ENCODE results near the gene MED25. TPM values are rescaled to one million over a fixed set of nuclear protein-coding genes. Genes with fewer than 3 reads are reported as not detected.
"Not testable (repeated sequence)": the region's sequence is repeated elsewhere in the genome, so short reads cannot be mapped to it uniquely, and the experiment has no call there.

The MED25 gene
- total RNA-seq, 4 donors from 2014 or later: 26.2 to 54.0 (median 29.4) TPM

DNA sequence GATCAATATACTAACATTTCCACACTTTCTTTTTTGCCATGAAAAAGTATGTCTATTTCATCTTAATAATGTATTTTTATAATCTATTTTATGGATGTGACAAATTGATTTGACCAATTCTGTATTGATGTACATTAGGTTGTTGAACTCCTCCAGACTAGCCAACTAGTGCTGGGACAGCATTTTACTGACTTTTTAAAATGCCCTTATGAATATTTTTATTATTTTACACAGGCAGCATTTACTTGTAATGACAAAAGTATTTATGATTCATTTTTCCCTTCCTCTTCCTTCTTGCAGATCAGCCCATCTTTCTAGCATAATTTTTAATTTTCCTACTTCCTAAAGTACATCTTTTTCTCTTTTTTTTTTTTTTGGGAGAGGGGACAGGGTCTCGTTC, 4.1 kb upstream of the MED25 start:
- DNase-seq (ENCODE audit: low spot score in 2 of 2): no peak
- Histone ChIP-seq H3K9me3 (no peaks in the 10 kb centered on the region), H3K4me1 (peaks cover 0 to 46% (median 14%) of the 10 kb centered on the region in 4 donors), H3K36me3 (no peaks in the 10 kb centered on the region), H3K27me3 (no peaks in the 10 kb centered on the region), H3K4me3 (peak overlapping the region in 2 of 4 donors; percentile 76 to 85), H3K27ac (peak overlapping the region; percentile 81 to 98 (median 94))
- 63 to 72% methylated on average over 1 of the region's 1 CpG for WGBS, 2 donors
- no peak for TF ChIP-seq POLR2A (IDR thresholded peaks at IDR 0.05)
- TF ChIP-seq, protein P1, sequence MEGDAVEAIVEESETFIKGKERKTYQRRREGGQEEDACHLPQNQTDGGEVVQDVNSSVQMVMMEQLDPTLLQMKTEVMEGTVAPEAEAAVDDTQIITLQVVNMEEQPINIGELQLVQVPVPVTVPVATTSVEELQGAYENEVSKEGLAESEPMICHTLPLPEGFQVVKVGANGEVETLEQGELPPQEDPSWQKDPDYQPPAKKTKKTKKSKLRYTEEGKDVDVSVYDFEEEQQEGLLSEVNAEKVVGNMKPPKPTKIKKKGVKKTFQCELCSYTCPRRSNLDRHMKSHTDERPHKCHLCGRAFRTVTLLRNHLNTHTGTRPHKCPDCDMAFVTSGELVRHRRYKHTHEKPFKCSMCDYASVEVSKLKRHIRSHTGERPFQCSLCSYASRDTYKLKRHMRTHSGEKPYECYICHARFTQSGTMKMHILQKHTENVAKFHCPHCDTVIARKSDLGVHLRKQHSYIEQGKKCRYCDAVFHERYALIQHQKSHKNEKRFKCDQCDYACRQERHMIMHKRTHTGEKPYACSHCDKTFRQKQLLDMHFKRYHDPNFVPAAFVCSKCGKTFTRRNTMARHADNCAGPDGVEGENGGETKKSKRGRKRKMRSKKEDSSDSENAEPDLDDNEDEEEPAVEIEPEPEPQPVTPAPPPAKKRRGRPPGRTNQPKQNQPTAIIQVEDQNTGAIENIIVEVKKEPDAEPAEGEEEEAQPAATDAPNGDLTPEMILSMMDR (IDR thresholded peaks at IDR 0.05): no peak
- no peak for TF ChIP-seq EP300 (IDR thresholded peaks at IDR 0.05)

DNA sequence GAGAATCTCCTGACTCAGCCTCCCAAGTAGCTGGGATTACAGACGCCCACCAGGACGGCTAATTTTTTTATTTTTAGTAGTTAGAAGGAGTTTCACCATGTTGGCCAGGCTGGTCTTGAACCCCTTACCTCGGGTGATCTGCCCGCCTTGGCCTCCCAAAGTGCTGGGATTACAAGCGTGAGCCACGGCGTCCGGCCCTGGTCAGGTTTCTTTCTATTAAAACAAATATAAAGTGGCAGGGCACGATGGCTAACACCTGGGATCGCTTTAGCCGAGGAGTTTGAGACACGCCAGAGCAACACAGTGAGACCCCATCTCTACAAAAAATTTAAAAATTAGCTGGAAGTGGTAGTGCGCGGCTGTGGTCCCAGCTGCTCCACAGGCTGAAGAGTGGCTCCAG, 1.5 kb upstream of the MED25 start:
- TF ChIP-seq, protein P1 (IDR thresholded peaks at IDR 0.05): no peak
- TF ChIP-seq EP300 (IDR thresholded peaks at IDR 0.05) (no peak), POLR2A (IDR thresholded peaks at IDR 0.05) (no peak)
- DNase-seq (ENCODE audit: low spot score in 2 of 2): no peak
- 75 to 80% methylated on average over 14 of the region's 14 CpGs for WGBS, 2 donors
- Histone ChIP-seq H3K4me1 (peaks cover 0 to 42% (median 13%) of the 10 kb centered on the region in 4 donors), H3K27ac (peak overlapping the region; percentile 93 to 100 (median 96)), H3K9me3 (no peaks in the 10 kb centered on the region), H3K27me3 (no peaks in the 10 kb centered on the region), H3K36me3 (peaks cover 0 to 9% (median 0%) of the 10 kb centered on the region in 3 donors), H3K4me3 (peak overlapping the region in 2 of 4 donors; percentile 74 to 96)

DNA sequence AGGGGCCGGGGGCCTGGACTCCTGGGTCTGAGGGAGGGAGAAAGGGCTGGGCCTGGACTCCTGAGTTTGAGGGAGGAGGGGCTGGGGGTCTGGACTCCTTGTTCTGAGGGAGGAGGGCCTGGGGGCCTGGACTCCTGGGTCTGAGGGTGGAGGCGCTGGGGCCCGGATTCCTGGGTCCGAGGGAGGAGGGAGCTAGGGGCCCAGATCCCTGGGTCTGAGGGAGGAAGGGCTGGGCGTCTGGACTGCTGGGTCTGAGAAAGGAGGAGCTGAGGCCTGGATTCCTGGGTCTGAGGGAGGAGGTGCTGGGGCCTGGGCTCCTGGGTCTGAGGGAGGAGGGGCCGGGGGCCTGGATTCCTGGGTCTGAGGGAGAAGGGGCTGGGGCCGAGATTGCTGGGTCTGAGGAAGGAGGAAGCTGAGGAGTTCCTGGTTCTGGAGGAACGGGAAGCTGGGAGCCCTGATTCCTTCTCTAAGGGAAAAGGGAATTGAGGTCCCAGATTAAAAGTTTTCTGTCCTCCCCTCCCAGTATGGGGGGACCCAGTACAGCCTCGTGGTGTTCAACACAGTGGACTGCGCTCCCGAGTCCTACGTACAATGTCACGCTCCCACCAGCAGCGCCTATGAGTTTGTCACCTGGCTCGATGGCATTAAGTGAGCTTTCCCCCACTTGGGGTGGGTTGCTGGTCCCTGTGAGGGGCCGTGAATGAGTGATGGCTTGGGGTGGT, 721 bp downstream of the MED25 start:
- no peak for DNase-seq (ENCODE audit: low spot score in 2 of 2)
- TF ChIP-seq, protein P1 (IDR thresholded peaks at IDR 0.05): no peak
- TF ChIP-seq EP300 (IDR thresholded peaks at IDR 0.05): no peak
- no peak for TF ChIP-seq POLR2A (IDR thresholded peaks at IDR 0.05)
- peak overlapping the region; percentile 64 to 96 (median 77) for H3K4me3 ChIP-seq
- no peaks in the 10 kb centered on the region for H3K27me3 ChIP-seq
- H3K9me3 ChIP-seq: no peaks in the 10 kb centered on the region
- H3K27ac ChIP-seq: peak overlapping the region; percentile 93 to 100 (median 96)
- H3K4me1 ChIP-seq: peaks cover 0 to 29% (median 10%) of the 10 kb centered on the region in 4 donors
- WGBS, 2 donors: 24 to 32% methylated on average over 15 of the region's 16 CpGs
- H3K36me3 ChIP-seq: peaks cover 0 to 29% (median 0%) of the 10 kb centered on the region in 3 donors

DNA sequence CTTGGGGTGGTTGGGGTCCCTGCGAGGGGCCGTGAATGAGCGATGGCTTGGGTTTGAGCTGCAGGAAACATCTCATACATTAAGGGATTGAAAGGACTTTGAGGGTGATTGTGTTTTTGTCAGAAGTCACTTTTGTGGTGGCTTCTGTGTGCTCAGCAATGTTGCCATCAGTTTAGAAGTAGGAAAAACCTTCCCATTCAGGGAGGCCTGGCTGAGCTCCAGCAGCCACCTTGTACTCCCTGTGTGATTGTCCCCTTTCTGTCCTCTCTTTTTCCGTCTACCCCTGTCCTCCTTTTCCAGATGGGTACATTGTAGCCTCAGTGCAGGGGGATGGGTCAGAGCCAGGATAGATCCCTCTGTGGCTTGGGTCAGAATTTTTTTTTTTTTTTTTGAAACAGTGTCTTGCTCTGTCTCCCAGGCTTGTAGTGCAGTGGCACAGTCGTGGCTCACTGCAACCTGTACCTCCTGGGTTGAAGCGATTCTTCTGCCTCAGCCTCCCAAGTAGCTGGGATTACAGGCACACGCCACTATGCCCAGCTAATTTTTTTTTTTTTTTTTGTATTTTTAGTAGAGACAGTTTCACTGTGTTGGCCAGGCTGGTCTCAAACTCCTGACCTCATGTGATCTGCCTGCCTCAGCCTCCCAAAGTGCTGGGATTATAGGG, 1.5 kb downstream of the MED25 start:
- WGBS, 2 donors: 76 to 79% methylated on average over 7 of the region's 7 CpGs
- not testable (repeated sequence) for H3K9me3 ChIP-seq; H3K27me3 ChIP-seq; DNase-seq (ENCODE audit: low spot score in 2 of 2)
- peak overlapping the region in 1 of 4 donors; percentile 100 for H3K27ac ChIP-seq
- peak overlapping the region in 2 of 4 donors; percentile 74 to 96 for H3K4me3 ChIP-seq
- H3K4me1 ChIP-seq: peaks cover 0 to 27% (median 10%) of the 10 kb centered on the region in 4 donors
- H3K36me3 ChIP-seq: peaks cover 0 to 36% (median 0%) of the 10 kb centered on the region in 3 donors

DNA sequence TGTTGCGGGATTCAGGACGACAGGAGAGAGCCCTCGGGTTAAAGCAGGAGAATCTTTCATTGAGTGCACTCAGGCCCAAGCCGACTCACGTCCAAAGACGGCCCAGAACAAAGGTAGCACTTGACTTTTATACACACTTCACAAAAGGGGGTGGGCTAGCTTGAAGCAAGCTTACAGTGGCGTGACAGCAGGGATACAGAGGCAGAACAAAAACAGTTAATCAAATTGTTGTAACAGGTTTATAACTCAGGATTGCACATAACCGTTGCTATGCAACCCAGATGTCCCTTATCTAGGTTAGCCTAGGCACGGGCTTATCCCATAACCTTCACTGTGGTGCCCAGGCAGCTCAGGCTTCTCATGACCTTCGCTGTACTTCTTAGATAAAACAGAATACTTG, 2.0 kb downstream of the MED25 start:
- Histone ChIP-seq H3K27me3 (no peaks in the 10 kb centered on the region), H3K4me1 (peaks cover 0 to 27% (median 10%) of the 10 kb centered on the region in 4 donors), H3K36me3 (peaks cover 0 to 39% (median 0%) of the 10 kb centered on the region in 3 donors), H3K27ac (no peak overlapping the region), H3K9me3 (no peaks in the 10 kb centered on the region), H3K4me3 (no peak overlapping the region)
- TF ChIP-seq POLR2A (IDR thresholded peaks at IDR 0.05): no peak
- TF ChIP-seq EP300 (IDR thresholded peaks at IDR 0.05): no peak
- TF ChIP-seq, protein P1 (IDR thresholded peaks at IDR 0.05): no peak
- DNase-seq (ENCODE audit: low spot score in 2 of 2): no peak
- 72 to 76% methylated on average over 10 of the region's 10 CpGs for WGBS, 2 donors
